VCaP (cell line): ENCODE data around the gene MYLK.
"Not testable (repeated sequence)": the region's sequence is repeated elsewhere in the genome, so short reads cannot be mapped to it uniquely, and the experiment has no call there.

Source experiments
- H3K27ac ChIP-seq: fragments of 450-650 bp; 2 replicates; pipeline ENCODE4 v1.5.1; 2017
- TF ChIP-seq, protein P1 (sequence below): fragments of 450-650 bp; conservative IDR thresholded peaks from 2 replicates; pipeline ENCODE4 v1.5.1; 2017; ENCODE audit warnings: mild to moderate bottlenecking, moderate library complexity

The MYLK gene

DNA sequence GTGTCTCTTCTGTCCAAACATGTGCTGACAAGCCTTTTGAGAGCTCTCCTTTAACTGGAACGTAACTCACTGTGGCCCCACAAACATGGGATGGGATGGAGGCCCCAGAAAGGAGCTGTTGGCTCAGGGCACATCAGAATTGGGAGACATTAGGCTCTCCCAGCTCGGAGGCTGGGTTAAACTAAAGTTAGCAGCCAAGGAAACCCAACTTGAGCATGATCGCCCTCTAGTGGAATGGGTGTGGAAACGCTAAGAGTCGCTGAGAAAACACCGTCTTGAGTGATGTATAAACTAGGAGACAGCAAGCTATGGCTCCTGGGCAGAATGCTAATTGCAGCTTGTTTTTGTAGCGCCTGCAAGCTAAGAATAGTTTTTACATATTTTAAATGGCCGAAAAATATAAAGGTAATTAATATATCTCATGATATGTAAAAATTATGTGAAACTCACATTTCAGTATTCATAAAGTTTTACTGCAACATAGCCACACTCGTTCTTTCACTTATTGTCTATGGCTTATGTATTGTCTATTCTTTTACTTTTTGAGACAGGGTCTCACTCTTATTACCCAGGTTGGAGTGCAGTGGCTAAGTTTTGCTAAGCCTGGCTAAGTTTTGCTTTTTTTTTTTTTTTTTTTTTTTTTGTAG lies 160.5 kb downstream of the MYLK start:
- TF ChIP-seq, protein P1, sequence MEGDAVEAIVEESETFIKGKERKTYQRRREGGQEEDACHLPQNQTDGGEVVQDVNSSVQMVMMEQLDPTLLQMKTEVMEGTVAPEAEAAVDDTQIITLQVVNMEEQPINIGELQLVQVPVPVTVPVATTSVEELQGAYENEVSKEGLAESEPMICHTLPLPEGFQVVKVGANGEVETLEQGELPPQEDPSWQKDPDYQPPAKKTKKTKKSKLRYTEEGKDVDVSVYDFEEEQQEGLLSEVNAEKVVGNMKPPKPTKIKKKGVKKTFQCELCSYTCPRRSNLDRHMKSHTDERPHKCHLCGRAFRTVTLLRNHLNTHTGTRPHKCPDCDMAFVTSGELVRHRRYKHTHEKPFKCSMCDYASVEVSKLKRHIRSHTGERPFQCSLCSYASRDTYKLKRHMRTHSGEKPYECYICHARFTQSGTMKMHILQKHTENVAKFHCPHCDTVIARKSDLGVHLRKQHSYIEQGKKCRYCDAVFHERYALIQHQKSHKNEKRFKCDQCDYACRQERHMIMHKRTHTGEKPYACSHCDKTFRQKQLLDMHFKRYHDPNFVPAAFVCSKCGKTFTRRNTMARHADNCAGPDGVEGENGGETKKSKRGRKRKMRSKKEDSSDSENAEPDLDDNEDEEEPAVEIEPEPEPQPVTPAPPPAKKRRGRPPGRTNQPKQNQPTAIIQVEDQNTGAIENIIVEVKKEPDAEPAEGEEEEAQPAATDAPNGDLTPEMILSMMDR = peak; percentile 89
- H3K27ac ChIP-seq = no peak overlapping the region; the same call in 1 of the 2 replicates

DNA sequence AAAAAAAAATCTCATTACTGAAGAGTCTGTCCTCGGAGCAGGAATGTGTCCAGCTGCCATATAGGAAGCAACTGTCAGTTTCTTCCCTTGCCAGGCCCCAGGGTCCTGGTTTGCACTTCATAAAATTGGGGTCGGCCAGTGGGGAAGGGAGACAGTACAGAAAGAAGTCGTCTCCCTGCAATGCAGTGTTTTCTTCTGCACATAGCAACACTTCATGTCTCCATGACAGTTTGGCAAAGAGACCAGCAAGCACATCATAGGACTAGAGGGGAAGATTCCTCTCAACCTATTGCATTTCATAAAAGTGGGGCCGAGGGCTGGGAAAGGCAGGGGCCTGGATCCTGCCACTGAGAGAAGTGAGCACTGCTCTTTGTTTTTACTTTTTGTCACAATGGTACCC lies 161.1 kb downstream of the MYLK start:
- TF ChIP-seq, protein P1 = no peak
- H3K27ac ChIP-seq = no peak overlapping the region

DNA sequence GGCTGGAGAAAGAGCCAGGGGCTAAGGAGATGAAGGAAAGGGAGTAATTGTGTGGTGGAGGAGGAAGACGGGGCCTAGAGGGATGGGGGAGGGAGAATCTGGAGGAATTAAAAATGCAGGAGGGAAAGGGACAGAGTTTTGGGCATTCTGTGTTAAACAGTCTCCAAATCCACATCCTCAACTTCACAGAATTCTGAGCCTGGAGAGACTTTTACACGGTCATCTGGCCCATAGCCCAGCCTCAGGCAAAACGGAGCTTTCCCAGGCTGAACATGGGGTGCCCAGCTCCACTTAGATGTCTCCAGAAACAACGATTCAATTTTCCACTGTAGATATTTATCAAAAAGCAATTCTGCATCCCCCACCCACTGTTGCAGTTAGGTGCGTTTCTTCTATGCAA lies 161.7 kb downstream of the MYLK start:
- H3K27ac ChIP-seq = no peak overlapping the region
- TF ChIP-seq, protein P1 = no peak

DNA sequence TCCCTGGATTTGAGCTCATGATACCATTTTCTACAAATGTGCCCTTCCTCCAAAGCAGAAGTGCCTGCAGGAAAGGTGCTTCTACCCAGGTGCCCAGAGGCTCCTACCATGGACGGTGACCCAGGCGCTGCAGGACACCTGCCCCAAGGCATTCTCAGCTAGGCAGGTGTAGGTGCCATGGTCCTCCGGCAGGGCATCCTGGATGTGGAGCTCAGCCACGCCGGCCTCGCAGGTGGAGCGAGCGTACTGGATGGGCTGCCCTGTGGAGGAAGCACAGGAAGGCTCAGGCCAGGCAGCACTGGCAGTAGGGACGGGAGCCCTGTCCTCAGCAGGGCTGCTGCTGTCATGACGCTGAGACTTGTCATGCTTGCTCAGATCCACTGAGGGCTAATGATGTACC lies 162.1 kb downstream of the MYLK start:
- TF ChIP-seq, protein P1 = no peak
- no peak overlapping the region for H3K27ac ChIP-seq

DNA sequence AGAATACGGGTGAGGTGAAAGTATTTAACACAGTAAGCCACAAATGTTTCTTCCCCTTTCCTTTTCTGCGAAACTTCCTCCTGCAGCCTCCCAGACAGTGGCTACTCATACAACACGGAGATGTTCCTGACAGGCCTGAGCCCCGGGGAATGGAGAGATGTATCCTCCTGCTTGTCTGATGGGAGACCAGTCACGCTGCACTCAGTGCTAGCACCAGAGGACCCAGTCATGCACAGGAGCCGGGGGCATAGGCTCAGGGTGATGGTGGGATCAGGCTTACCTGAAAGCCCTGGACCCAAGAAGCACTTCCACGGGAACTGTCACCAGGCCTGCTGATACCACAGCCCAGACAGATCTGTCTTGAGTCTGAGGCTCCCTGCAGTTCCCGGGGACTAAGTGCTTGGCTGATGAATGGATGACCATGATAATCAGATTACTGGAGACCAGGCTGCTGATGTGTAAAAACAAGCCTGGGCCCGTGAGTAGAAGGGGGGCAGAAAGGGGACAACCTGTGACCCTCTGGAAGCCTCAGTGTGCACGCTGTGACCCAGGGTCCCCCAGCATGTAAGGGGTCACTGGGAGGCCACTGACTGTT lies 162.9 kb downstream of the MYLK start:
- not testable (repeated sequence) for H3K27ac ChIP-seq

DNA sequence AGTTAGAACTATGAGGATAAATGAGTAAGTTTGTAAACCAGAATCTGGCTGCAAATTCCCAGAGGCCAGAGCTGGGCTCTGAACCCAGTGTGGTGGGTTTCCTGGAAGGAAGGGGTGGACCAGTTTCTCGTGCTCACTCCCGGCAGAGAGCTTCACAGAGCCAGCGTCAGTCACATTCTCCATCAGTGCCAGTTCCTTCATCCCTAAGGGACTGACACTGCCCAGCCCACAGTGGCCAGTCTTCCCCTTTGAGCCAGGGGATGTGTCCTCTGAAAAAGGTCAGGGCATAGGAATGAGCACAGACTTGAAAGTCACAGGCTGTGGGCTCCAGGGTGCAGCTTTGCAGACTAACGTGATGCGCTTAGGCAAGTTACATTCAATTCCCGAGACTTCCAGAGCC lies 163.5 kb downstream of the MYLK start:
- H3K27ac ChIP-seq = no peak overlapping the region
- TF ChIP-seq, protein P1 = no peak

DNA sequence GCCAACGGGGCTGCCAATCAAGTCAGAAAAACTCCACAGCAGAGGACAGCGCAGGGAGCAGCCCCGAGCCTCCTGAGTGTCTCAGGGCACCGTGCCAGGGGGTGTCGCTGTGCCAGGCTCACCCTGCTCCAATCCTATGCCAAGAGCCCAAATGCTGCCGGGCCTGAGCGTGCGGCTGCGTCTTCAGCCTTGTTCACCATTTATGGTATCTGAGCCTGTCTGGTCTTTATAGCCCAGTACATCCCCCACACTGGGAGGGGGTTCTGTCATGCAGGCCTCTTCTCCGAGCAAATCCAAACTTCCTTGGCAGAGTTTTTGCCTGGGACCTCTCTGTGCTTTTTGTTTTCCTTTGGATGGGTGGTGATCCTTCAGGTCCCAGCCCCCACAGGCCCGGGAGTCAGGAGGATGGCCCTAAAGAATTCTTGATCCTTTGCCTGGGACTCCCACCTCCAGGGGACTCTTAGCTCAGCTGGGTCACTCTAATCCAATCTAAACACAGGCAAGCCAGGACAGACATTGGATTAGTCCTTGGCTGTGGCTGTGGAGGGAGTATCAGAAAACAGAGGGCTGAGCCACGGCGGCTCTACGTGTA lies 164.2 kb downstream of the MYLK start:
- H3K27ac ChIP-seq = 0 out of 2 replicates have a peak overlapping the region, but pooled peaks have one; percentile 10

More for the DNA sequence above, 164.2 kb downstream of the MYLK start:
- TF ChIP-seq, protein P1 = no peak
